Transverse colon (tissue), 4 donors: ENCODE results near the gene KRTAP15-1.

ENCODE experiments used
- CTCF ChIP-seq, 5 experiments: fragments of 200-600 bp in 3 of 5; fragments of 450-650 bp in 2 of 5; sonication (generic) in 3 of 5; IDR thresholded peaks; 1 replicate in 2 of 5; 2 replicates in 3 of 5; pipeline ENCODE4 v1.5.1; 2016 to 2017; ENCODE audit warnings: antibody characterized with exemption in 5 of 5, inconsistent platforms in 3 of 5, mild to moderate bottlenecking in 2 of 5, moderate library complexity in 1 of 5
- EP300 ChIP-seq: sonication (generic); formaldehyde crosslinking; IDR thresholded peaks from one replicate; pipeline ENCODE4 v1.6.1; 2017; ENCODE audit warnings: antibody characterized with exemption, low read depth
- POLR2A ChIP-seq: fragments of 450-650 bp; IDR thresholded peaks from one replicate; pipeline ENCODE4 v1.6.1; 2016; ENCODE audit warnings: antibody characterized with exemption, mild to moderate bottlenecking, moderate library complexity
- POLR2AphosphoS5 ChIP-seq, 3 donors: sonication (generic); formaldehyde crosslinking; IDR thresholded peaks; one replicate each; pipeline ENCODE4 v1.6.1; 2016; ENCODE audit warnings: antibody characterized with exemption in 3 of 3

- TF ChIP-seq CTCF (IDR thresholded peaks at IDR 0.05) = no peak
- TF ChIP-seq POLR2AphosphoS5 (IDR thresholded peaks at IDR 0.05) = no peak
- TF ChIP-seq POLR2A = no peak
- no peak for TF ChIP-seq EP300
Observed at GRCh38 chr21:30426731-30427130, 13.3 kb upstream of the KRTAP15-1 start.
